HG02763 (cell line): ENCODE measurements around the gene AHI1.
"Not testable (repeated sequence)": the region's sequence is repeated elsewhere in the genome, so short reads cannot be mapped to it uniquely, and the experiment has no call there.

Experiments
- ATAC-seq: cut with Tn5 transposase; IDR thresholded peaks from one replicate; pipeline ENCODE4 v1.9.1; 2021; ENCODE audit warnings: mild to moderate bottlenecking, moderate library complexity; ENCODE audit not compliant: unreplicated experiment

The AHI1 gene

DNA sequence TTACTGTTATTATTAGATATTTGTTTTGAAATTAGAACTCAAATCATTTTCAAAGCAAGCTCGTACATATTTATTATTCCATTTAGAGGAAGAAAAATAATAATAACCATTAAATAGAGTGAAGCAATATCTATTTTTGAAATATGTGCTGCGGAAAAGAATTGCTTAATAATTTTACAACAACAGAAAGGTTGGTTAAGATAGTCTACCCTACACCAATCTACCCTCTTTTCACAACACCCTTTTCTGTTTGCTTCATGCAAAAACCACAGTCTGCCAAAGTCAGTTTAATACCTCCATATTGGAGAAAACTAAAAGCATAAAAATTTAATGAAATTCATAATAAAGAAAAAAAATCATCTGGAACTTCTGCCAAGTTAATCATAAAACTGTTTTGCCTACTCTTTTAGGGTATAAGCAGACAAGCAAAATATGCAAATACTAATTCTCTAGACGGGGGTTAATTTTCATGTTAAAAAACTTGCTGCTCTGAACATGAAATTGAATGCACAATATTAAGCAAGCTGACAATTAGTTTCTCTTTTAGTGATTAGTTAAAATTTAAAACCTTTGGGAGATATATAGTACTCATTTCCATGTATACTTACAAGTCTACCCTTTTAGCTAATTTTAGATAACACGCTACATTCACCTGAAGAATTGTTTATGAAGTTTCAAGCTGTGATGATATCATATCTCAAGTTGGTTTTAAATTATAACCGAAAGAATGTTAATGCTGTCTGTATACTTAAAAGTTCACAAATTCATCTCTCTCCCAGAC is 100.2 kb downstream of the AHI1 start:
- ATAC-seq, result no peak

DNA sequence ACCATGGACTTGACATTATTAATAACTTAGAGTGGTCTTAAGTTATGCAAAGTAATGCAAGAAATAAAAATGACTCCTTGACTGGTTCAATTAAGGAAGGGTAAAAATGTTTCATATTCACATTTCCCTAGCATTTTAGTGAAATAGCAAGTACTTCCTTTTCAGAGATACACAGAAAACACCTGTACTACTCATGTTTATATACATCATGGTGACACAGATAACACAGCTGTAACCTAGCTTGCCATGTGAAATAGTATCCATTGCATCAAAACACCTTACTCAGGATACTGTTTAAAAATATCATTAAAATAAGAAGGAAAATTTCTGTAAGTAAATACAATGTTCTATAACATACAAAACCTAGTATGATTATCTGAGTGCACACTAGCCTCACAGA is 102.4 kb downstream of the AHI1 start:
- no peak for ATAC-seq

DNA sequence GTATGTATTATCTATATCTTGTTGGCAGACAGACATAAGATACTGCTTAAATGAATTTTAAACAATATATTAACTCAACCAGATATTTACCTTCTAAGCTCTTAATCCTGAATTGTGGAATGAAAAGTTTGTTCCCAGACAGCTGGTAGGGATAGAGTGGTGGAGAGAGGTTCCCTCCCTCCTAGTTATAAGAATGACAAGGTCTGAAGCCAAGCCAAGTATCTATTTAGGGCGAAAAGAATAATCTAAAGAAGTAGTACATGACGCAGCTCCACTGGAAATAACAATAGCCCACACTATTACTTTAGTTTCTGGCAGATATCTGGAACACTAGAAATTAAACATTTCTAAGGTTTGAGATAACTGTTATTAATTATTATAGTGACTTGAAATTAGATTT is 104.3 kb downstream of the AHI1 start:
- ATAC-seq, result no peak

DNA sequence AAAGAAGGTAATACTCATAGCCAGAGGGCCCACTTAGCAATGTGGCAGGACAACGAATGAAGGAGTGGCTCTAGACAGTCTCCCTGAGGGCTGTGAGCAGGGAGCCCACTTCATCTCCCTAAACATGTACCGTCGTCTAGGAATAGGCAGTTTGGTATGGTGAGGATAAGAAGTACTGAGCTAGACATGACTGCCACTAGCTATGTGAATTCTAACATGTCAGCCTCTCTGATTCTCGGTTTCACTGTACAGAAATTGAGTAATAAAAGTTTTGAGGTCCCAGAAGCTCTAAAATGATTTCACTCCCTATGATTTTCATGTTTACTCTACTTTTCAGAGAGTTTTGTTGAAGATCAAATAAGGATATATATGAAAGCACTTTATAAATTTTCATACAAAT is 107.1 kb downstream of the AHI1 start:
- ATAC-seq, result no peak

- no peak for ATAC-seq
These were observed 112.2 kb downstream of the AHI1 start for GRCh38 chr6:135385299-135385698.

DNA sequence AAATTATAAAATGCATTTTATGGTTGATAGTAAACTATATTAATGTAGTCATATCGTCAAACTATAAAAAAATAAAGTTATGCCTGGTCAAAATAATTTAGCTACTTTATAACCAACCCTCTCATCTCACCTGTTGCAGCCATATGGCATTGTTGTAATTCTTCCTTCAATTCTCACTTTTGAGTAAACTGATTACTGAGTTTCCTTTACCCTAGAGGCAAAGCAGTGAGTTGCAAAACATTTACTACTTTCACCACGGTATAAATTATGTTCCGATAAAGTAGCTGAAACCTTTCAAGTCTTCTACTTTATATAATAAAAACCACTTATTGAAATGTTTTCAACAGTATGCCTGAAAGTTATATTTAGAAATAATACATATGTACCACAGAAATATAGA is 113.8 kb downstream of the AHI1 start:
- no peak for ATAC-seq

GRCh38 chr6:135383301-135383700 is 114.2 kb downstream of the AHI1 start:
- no peak for ATAC-seq

- peak; percentile 81 for ATAC-seq
These were observed 115.3 kb downstream of the AHI1 start for GRCh38 chr6:135382182-135382628.

GRCh38 chr6:135380793-135381192 is 116.7 kb downstream of the AHI1 start:
- no peak for ATAC-seq

DNA sequence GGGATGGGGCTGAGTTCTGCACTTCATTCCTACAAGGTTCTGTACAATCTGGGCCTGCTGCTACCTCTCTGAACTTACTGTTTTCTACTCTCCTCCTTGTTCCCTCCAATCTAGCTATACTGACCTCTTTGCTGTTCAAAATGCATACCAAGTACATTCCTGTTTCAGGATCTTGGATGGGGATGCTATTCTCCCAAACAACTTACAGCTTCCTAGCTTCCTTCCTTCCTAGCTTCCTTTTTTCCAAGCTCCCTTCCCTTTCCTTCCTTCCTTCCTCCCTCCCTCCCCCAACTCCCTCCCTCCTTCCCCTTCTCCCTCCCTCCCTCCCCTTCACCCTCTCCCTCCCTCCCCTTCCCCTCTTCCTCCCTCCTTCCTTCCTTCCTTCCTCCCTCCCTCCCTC is 117.9 kb downstream of the AHI1 start:
- ATAC-seq, result no peak

DNA sequence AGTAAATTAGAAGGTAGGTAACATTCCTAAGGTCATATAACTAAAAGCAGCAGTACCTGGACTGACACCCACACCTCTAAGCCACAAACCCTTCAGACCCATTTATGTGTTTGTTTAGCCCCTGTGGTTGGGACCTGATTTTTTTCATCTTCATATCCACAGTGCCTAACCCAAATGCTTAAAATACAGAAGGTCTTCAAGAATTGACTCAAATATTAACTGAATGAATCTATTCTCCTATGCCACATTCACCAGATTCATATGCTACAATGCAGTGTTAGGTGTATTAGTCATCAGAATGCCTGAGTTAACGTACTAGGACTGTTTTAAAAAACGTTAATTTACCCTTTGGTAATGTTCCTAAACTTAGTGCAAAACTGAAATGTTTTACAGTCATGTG is 124.8 kb downstream of the AHI1 start:
- no peak for ATAC-seq

GRCh38 chr6:135363622-135364021 is 133.9 kb downstream of the AHI1 start:
- not testable (repeated sequence) for ATAC-seq

- no peak for ATAC-seq
These were observed 135.4 kb downstream of the AHI1 start for GRCh38 chr6:135362124-135362523.

- ATAC-seq, result no peak
These were observed 137.3 kb downstream of the AHI1 start for GRCh38 chr6:135360222-135360621.

DNA sequence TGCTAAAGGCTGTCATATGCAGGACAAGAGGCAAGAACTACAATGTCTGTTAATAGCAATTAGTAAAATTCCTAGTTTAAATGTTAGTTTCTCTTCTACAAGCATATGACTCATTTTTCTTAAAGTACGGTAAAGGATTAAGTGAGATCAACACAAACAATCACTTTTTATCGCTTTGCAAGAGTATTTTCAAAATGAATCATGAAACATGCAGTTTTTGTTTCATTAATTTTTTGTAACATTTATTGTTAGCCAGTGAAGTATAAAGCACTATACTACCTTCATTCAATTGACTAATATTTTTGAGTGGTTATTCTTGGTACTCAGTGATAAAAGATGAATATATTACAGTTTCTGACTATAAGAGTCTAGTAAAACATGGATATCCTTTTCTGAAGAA is 138.6 kb downstream of the AHI1 start:
- ATAC-seq, result no peak

DNA sequence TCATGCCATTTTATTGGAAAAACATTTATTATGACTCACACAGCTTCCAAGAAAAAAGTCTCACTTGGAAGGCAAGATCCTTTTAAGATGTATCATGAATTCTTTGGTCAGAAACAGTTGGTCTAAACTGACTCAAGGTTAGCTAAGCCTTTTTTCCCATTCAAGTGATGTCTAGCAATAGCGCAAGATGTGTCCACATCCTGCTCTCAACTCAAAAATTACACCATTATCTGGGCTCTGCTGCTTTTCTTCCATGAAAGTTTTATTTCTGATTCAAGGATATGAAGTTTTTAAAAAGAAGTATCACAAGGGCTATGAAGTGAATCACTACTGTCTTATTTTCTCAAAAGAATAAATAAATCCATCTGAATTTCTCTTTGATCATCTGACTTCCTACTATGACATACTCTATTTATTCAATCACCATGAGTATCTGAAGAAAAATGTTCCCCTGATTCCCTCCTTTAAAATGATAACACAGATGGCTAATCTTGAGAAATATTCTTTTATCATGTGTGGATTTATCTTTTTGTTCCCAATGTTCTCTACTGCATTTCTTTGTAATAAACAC is 139.2 kb downstream of the AHI1 start:
- ATAC-seq, result no peak

DNA sequence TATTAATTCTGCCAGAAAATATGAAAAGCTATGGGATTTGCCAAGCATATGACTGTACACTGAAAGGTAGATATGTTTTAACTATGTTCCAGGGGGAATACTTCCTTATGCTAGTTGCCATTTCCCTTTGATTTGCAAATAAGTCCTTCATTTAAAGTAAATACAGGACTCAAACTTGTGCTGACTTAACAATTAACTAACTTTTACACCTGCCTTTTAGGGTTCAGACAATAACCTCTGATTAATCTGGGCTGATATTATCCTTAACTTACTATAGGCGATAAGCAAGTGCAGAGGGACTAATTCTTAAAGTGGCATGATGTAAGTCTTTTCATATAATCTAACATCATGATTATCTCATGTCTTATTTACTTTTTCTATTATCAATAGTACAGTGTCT is 143.1 kb downstream of the AHI1 start:
- ATAC-seq, result no peak

DNA sequence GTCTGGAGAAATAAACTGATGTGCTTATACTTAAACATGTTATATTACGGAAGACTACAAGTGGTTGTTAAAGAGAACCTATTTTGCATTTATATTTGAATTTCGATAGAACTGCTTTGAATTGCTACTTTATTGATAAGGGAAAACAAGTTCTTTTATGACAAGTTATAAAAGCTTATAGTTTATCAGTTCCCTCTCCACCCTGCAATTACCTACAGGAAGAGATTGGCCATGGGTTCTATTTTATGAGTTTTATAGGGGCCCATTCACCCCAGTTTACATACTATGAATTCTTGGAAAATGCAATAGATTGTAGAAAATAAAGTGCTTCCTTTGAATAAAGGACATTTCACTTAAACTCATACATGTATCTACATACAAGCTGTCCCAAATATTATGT is 144.4 kb downstream of the AHI1 start:
- ATAC-seq, result no peak

- no peak for ATAC-seq
These were observed 145.9 kb downstream of the AHI1 start for GRCh38 chr6:135351635-135352034.

GRCh38 chr6:135347887-135348286 is 149.7 kb downstream of the AHI1 start:
- no peak for ATAC-seq

- no peak for ATAC-seq
These were observed 150.8 kb downstream of the AHI1 start for GRCh38 chr6:135346747-135347146.

DNA sequence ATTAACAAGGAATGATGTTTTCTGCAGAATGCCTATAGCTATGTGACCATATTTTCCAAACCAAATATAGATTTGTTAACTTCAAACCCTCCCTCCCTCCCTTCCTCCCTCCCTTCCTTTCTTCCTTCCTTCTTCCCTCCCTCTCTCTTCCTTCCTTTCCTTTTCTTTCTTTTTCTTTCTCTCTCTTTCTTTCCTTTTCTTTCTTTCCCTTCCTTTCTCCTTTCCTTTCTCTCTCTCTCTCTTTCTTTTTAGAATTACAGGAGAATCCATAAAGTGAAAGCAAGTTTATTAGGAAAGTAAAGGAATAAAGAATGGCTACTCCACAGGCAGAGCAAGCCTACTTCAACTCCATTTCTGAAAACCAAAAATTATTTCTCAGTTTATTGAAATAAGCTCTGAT is 153.0 kb downstream of the AHI1 start:
- no peak for ATAC-seq

- not testable (repeated sequence) for ATAC-seq
These were observed 157.6 kb downstream of the AHI1 start for GRCh38 chr6:135339920-135340319.
